KG1 (cell line): ENCODE measurements around the gene SORL1.
A peak's percentile ranks its signal among the peaks of the same experiment; 100 is the strongest.
"Not testable (repeated sequence)": the region's sequence is repeated elsewhere in the genome, so short reads cannot be mapped to it uniquely, and the experiment has no call there.

ENCODE experiments used
- DNase-seq: peaks from one replicate; lab custom pipeline; 2025; lab: John Stamatoyannopoulos, UW

Gene SORL1

DNA sequence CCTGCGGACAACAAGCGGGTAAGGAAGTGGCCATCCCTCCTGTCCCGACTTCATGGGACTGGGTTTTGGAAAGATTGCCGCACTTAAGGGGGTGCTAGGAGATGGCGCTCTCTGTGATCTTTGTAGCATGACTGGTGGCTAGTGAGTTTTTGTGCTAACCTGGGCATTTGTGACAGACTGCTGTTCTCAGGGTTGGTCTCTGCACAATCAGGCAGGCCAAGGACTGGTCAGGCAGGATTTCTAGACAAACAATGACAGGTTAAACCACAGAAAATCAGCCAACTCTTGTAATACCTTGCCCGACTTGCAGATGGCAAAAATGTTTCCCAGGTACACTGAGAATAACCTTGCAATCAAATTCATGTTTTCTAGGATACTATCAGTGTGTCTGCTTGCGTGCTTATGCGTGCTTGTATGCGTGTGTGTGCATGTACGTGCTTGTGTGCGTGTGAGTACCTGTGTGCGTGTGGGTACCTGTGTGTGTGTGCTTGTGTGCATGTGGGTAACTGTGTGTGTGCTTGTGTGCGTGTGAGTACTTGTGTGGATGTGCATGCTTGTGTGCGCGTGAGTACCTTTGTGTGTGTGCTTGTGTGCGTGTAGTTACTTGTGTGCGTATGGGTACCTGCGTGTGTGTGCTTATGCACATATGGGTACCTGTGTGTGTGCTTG is 26.2 kb downstream of the SORL1 start:
- DNase-seq = no peak

DNA sequence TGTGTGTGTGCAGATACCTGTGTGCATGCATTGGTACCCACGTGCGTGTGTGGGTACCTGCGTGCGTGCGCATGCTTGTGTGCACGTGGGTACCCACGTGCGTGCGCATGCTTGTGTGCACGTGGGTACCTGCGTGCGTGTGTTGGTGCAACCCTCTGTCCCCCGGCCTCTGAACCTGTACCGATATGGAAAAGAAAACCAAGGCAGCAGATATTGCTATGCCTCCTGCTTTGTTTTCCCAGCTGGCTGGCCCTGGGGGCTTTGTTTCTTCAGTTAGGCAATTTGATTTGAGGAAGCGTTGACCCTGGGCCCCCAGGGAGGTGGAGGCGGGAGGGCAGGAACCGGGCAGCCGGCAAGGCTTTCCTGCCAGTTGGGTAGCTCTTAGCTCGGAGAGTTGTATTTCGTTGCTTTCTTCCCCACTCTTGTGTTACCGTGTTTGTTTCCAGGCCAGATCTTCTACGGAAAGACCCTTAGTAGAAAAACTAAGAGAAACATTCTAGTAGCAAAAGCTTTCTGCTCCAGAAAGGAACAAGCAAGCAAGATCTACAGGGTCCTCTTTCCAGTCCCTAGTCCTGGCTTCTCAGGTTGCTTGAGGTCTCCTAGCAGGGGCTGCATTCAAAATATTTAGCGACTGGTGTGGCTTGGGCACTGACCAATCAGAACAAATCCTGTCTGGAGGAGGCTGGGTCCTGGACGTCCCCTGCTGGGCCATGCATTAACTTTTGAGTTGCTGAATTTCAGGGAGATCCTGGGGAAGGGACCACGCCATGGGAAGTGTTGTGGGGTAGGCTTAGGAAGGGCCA is 27.0 kb downstream of the SORL1 start:
- DNase-seq = no peak

DNA sequence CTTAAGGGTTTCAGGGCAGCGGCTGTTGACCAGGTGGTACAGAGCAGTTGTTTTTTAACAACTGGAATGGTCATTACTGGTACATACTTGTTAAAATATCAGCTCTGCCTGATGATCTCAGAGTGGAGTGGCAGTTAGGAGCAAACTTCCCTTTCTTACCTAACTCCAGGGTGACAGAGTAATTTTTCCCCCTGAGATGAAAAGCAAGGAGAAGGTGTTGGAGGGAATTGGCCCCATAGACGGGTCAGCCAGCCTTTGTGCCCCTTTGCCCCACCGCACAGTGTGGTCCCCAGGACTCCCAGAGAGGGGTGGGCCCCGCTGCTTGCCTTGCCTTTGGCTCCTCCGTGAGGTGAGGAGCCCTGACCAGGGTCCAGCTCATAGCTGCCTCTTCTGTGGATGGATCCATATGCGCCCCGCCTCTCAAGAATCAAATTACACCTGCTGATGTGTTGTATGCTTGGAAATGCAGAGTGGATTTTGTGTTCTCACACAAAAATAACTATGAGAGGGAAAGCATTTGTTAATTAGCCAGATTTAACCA is 27.7 kb downstream of the SORL1 start:
- no peak for DNase-seq

DNA sequence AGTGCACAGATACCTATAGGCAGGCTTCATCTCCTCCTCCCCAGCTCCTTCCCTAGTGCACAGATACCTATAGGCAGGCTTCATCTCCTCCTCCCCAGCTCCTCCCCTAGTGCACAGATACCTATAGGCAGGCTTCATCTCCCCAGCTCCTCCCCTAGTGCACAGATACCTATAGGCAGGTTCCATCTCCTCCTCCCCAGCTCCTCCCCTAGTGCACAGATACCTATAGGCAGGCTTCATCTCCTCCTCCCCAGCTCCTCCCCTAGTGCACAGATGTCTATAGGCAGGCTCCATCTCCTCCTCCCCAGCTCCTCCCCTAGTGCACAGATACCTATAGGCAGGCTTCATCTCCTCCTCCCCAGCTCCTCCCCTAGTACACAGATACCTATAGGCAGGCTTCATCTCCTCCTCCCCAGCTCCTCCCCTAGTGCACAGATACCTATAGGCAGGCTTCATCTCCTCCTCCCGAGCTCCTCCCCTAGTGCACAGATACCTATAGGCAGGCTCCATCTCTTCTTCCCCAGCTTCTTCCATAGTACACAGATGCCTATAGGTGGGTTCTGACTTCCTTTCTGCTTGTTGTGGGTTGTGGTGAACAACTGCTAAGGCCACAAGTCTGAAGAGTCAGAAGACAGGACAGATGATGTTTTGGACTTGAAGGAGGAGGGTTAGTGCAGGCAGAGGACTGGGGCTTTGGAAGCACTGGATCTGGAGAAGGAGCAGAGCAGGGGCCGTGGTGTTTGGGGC is 29.5 kb downstream of the SORL1 start:
- not testable (repeated sequence) for DNase-seq

DNA sequence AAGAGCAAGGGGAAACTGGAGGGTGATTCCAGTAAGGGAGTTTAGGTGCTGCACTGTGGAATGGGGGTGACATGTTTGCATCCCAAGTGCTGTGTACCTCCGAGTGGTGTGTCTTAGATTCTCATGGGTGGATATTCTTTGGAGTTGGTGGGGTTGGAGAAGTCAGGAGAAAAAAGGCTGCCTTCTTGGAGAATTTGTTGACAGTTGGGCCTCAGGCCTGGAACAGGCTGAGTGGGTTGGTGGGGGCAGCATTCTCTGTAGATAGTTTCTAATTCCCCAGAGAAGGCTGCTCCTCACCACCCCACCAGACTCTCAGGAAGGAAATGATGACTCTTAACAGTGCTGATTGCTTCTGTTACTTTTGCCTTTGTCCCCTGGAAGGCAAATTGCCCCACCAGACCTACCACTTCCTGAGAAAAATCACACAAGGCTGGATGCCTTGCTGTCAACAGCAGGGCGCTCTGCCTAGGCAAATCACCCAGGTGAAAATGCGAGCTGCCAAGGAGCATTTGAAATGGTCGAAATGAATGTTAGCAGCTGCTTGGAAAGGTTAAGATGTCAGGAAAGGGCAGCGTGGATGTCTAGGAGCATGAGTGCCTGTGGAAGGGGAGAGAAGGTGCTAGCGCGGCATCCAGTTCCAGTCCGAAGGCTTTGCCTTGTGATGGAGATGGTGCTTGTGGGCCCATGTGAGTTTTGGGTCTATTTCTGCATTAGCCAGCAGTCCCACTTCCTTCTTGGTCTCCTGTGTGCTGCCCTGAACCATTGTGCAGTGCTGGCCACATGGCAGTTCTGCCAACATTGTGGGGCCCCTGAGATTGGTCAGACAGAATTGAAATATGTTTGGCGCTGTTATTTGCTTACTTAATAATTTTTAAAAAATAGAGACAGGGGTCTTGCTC is 30.4 kb downstream of the SORL1 start:
- peak; percentile 62 for DNase-seq

DNA sequence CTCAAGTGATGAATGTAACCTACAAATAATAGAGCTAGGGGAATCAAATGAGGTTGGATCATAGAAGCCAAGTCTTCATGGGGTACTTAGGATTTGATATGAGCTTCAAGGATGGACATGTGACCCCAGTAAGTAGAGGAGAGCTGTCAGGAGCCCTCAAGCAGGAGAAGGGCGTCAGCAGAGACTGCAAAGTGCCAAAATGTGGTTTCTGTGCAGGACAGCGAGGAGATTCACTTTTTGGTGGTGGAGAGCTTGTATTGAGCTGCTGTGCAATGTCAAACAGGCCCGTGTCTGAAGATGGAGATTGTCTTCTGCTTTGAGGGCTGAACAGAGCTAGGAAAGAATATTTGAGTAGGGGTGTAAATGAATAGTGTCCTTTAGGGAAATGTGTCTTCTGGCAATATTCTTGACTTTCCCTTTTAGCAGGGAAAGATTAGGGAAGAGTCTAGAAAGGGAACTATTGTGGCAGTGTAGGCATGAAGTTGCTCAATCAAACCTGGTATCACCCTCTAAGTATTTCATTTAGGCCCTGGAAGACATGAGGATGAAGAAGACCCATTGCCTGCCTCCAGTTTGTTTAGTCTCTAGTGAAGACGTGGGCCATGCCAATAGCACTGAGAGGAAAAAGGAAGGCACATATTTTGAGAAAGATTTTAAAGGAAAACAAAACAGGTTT is 31.8 kb downstream of the SORL1 start:
- DNase-seq = no peak

DNA sequence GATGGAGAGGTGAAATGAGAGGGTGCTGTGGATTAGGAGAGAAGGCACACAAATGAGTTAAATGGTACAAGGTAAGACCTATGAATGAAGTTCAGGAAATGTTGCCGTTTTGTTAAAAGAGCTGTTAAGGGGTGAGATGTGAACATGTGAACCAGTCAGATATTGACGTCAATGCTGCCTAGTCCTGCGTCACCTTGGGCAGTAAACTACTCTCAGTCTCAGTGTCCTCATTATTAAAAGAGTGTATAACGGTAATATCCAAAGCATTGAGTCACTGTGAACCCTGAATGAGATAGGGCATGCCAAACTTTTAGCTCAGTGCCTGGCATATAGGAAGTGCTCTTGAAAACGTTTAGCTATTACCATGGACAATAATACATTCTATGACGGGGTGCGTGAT is 33.1 kb downstream of the SORL1 start:
- no peak for DNase-seq

DNA sequence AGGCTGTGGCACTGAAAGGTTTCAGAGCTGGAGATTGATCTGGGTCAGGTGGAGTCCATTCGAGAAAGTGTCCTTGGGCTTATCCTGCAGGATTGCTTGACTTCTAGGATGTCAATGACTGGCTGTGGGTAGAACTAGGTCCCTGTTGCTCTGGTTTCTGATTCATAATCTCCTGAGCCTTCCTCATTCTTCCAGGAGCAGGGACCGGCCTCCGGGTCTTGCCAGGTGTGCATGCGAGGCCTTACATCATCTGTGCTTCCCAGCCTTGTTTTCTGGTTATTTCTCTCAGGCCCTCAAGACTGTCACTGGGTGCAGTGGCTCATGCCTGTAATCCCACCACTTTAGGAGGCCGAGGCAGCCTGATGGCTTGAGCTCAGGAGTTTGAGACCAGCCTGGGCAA is 33.9 kb downstream of the SORL1 start:
- no peak for DNase-seq

DNA sequence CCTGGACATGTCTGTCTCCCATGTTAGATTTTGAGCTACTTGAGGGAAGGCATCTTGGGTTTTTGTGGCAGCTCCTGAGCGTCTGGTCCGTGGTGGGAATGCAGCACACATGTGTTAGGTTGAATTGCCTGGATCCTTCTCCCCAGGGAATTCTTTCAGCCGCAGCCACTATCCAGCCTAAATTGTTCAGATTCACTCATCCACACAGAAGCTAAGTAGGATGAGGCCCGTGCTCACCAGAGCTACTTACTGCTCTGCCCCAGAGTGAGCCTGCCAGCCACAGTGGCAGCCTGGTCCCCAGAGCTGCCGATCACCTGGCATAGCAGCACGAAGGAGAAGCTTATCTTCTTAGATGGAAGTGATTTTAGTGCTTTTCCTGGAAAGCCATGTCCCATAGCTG is 35.1 kb downstream of the SORL1 start:
- DNase-seq = no peak

DNA sequence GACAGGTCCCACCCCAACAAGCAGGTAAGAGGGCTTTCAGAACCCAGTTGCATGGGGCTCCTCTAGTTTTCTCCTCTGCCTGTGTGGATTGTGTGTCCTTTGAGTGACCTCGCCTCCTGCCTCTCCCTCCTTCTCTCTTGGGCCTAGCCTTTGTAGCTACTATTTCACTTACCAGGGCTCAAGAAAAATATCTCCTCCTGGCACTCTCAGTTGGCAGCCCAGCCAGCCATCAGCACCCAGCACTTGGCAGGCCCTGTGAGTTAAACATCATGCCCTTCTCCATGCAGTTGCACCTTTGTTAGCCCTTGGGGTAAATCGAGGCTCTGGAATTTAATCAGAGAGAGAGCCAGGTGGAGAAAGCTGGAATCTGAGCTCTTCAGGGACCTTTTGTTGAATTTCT is 36.1 kb downstream of the SORL1 start:
- no peak for DNase-seq

DNA sequence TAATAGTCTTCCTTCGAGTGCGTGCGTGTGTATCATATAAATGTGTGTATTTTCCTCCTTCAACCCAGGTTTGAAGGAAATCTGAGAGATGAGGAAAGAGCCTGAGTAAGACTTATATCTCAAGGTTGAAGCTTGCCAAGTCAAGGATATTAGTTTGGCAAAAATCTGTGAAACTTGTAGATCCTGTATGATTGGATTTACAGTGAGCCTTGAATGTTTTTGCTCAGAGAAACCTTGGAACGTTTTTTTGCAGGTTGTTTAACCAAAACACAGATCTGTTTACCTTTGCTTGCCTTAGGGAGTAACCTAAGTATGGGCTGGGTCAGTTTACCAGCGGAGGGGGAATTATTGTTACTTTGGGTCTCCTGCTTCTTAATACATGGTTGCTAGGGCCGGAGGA is 36.5 kb downstream of the SORL1 start:
- no peak for DNase-seq

DNA sequence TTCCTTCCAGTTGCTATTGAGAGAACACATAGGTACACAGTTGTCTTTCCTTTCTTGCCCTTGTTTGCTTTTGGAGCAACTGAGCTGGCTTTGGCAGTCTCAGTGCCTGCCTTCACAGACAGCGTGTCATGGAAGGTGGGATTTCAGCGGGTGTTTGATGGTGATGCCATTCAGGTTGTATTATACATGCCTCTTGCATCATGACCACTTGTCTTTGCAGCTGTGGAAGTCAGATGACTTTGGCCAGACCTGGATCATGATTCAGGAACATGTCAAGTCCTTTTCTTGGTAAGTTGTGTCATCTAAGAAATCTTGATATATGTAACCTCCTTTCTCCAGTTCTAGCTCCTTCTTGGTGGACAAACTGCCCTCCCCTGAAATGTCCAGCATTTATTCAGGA is 37.7 kb downstream of the SORL1 start:
- DNase-seq = no peak

DNA sequence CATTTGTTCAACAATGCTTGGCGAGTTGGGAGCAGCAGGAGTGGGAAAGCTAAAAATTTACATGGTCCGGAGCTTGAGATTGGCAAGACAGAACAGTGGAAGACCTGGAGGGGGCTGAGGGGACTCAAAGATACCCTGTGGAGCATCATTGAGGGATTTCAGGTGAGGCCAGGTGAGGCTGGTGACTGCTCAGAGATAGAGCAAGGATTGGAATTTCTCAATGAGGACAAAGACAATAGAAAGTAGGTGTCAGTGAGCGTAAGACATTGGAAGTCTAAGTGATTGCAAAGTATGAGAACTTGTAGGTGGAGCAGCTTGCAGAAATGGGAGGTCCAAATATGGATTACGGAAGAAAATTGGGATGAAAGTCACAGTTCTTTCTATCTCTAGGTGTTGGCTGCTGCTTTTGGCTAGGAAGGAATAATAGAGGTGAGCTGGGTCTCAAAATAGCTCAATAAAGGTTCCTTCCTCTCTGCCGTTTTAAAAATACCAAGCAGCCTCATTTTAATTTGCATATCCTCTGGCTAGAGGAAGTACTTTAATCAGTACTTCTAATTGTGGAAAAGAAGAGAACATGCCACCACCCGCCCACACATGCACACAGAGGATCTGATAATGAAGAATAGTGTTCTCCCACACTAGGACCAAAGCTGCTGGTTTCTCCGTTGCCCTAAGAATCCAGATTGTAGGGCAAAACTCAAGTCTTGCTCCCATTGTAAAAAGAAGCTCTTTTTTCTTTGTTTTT is 42.4 kb downstream of the SORL1 start:
- peak; percentile 23 for DNase-seq

DNA sequence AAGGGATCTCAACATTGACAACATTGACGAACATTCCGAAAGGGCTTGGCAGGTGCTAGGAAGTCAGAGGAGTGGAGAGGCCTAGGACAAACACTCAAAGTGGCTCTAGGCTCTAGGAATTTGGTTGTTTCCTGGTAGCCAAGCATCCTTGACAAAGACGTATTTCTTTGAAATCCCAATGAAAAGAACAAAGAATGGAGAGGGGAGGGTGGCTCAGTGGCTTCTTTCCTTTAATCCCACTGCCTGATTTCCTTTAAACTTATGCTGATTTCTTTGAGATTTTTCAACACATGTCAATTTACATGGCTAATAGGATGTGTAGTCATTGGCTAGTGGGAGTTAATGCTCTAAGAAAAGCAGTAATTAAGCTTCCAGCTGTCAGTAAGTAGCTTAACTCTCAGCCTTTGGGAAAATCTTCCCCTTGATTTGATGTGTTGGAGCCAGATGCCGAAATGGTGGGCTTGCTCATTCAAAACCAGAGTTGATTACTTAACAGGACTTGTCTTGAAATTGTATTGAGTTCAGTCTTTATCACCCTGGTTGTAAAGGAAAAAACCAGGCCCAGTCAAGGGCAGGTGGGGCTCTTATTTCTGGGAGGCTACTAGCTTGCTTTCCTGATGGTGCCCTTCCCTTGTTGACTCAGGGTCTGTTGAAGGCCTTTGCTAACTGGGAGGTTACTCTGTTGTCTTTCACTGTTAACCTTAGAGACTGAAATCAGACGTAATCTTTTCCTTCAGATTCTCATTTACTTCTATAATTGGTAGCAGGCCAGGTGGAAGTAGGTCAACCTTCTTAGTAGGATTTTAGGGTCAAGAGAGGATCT is 45.3 kb downstream of the SORL1 start:
- DNase-seq = no peak

DNA sequence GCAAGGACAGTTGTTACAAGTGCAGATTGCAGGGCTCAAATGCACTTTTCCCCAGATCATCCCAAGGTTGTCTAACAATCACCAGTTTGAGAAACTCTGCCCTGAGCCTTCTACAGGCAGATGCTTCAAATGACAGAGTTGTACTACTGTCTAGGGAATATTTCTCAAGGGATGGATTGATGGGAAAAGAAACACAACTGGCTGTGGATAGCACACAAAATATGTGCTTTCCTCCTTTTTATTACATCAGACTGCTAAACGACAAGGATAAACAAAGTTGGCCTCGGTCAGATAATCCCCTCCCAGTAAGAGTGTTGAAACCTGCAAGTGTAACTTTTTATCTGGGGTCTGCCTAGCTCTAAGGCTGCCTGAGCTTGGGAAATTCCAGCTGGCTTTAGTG is 47.3 kb downstream of the SORL1 start:
- DNase-seq = no peak

DNA sequence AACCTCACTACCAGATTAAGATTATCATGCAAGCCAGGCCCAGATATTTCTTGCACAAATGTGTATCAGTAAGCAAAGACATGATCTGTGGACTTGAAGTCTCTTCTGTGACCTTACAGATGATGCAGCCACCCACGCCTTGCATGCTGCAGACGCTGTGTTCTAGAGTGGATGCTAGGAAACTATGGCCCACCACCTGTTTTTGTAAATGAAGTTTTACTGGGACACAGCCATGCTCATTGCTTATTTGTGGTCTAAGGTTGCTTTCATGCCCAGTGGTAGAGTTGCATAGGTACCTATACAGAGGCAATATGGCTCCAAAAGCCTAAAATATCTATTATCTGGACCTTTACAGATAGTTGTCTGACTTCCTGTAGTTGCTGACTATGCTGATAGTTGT is 48.2 kb downstream of the SORL1 start:
- DNase-seq = no peak

DNA sequence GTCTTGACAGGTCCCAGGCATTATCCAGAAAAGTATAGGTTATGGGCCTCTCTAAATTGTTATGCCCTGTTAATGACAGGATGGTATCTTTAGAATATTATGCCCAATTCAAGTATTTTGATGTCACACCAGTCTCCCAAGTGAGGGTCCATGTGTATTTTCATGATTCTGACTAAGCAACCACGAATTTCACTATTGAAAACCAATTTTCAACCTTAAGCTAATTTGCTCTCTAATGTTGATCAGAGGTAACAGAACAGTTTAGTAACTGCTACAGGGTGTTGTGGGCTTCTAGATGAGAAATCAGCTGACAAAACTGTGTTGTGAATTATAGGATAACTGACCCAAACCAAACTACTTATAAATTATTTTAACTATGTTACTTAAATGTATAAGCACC is 48.6 kb downstream of the SORL1 start:
- DNase-seq = no peak

DNA sequence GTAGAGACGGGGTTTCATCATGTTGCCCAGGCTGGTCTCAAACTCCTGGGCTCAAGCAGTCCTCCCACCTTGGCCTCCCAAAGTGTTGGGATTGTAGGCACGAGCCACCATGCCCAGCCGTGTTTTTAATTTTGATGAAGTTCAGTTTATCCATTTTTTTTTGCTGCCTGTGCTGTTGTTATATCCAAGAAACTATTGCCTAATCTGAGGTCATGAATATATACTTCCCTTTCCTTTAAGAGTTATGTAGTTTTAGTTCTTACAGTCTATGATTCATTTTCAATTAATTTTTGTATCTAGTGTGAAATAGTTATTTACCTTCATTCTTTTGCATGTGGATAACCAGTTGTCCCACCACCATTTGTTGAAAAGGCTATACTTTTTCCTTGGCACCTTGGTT is 50.9 kb downstream of the SORL1 start:
- no peak for DNase-seq

DNA sequence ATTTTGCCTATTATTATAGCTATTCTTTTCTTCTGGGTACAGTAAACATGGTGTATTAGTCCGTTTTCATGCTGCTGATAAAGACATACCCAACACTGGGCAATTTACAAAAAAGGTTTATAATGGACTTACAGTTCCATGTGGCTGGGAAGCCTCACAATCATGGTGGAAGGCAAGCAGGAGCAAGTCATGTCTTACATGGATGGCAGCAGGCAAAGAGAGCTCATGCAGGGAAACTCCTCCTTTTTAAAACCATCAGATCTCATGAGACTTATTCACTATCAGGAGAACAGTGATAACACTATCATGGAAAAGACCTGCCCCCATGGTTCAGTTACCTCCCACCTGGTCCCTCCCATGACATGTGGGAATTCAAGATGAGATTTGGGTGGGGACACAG is 54.1 kb downstream of the SORL1 start:
- DNase-seq = not testable (repeated sequence)

DNA sequence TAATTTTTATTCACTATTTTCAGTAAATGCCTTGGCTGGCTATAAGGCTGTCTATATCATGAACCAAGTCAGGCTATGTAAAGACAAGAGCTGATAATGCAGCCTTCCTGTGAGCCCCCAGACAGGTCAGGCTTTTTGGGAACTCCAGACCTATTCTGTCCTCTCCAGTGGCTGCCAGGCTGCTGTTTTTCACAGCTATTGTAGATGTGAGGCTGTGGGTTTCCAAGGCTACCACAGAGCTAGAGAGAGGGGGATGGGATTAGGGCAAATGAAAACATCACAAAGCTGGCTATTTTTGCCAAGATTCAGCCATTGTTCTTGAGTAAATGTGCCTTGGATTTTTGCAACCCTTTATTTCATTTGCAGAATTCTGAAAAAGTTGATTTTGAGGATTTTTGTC is 56.3 kb downstream of the SORL1 start:
- no peak for DNase-seq
